HepG2 (cell line): ENCODE measurements around the gene TDG. TPM values are rescaled to one million over a fixed set of nuclear protein-coding genes. Genes with fewer than 3 reads are reported as not detected.

Source experiments
- ATAC-seq: fragments of 200-7000 bp; cut with Tn5 transposase; 3 replicates; pipeline ENCODE4 v1.9.1; 2020; ENCODE audit warnings: mild to moderate bottlenecking, moderate library complexity
- BruUV-seq: library from RNA; stranded (reverse); fragments of 400-500 nt; replicated peaks from 2 replicates; lab custom pipeline; 2021; lab: Mats Ljungman, UMichigan
- CTCF ChIA-PET: fragments of 300-600 bp; formaldehyde crosslinking; extraction: SDS; loops from one replicate; lab custom pipeline; 2021; ENCODE audit warnings: low total read pairs, inconsistent platforms, low intra/inter-chr PET ratio; lab: Yijun Ruan, JAX
- POLR2A ChIA-PET: fragments of 350-600 bp; sonication (Branson Sonifier 250); formaldehyde crosslinking; loops from one replicate; lab custom pipeline; 2020; ENCODE audit warnings: antibody characterized with exemption, inconsistent platforms; lab: Yijun Ruan, JAX
- DNase-seq: peaks from one replicate; pipeline ENCODE4 v3.0.0-alpha.2; 2015; ENCODE audit warnings: low spot score
- FAIRE-seq: peaks from 3 replicates; lab custom pipeline; 2011; peaks lifted over from hg19 to GRCh38; lab: Jason Lieb, UNC
- H2AFZ ChIP-seq: one replicate; pipeline ENCODE4 v1.6.1; 2011; ENCODE audit warnings: low read length, inconsistent platforms
- H3K27ac ChIP-seq: fragments of 300-600 bp; 3 replicates; pipeline ENCODE4 v1.8.0; 2011; ENCODE audit warnings: mixed run types, mild to moderate bottlenecking, mixed read lengths, low read length, inconsistent platforms; ENCODE audit not compliant: insufficient read depth; ENCODE audit errors: extremely low read length
- H3K27me3 ChIP-seq, 2 experiments: fragments of 200-600 bp in 1 of 2; 2 replicates in 1 of 2; 3 replicates in 1 of 2; pipeline versions ENCODE4 v1.6.0 to v1.8.0; 2011; ENCODE audit warnings: low read length in 2 of 2, mild to moderate bottlenecking in 2 of 2, moderate library complexity in 2 of 2, inconsistent platforms in 1 of 2; ENCODE audit not compliant: insufficient read depth in 2 of 2, control insufficient read depth in 1 of 2
- H3K36me3 ChIP-seq, 2 experiments: fragments of 200-600 bp in 1 of 2; replicated peaks in 1 of 2; 2 replicates in 1 of 2; 3 replicates in 1 of 2; pipeline versions ENCODE4 v1.5.1 to v1.8.0; 2011; ENCODE audit warnings: low read length in 2 of 2, inconsistent platforms in 1 of 2; ENCODE audit not compliant: insufficient read depth in 2 of 2, control insufficient read depth in 1 of 2
- H3K4me1 ChIP-seq: 2 replicates; pipeline ENCODE4 v1.5.1; 2012; ENCODE audit warnings: low read length, inconsistent platforms; ENCODE audit not compliant: insufficient read depth
- H3K4me2 ChIP-seq: 2 replicates; pipeline ENCODE4 v1.6.0; 2011; ENCODE audit warnings: low read depth, low read length, inconsistent platforms
- H3K4me3 ChIP-seq, 3 experiments: fragments of 200-600 bp in 1 of 3; sonication (generic), shearing (Covaris generic) in 1 of 3; replicated peaks in 1 of 3; 2 replicates each; pipeline ENCODE4 v1.5.1; 2011 to 2016; ENCODE audit warnings: low read length in 3 of 3, inconsistent platforms in 2 of 3, low read depth in 2 of 3, mild to moderate bottlenecking in 2 of 3, control low read depth in 1 of 3, mixed read lengths in 1 of 3; ENCODE audit not compliant: insufficient read depth in 1 of 3
- H3K79me2 ChIP-seq: one replicate; pipeline ENCODE4 v1.6.1; 2011; ENCODE audit warnings: low read length, inconsistent platforms; ENCODE audit not compliant: insufficient read depth
- H3K9ac ChIP-seq: 2 replicates; pipeline ENCODE4 v1.6.0; 2011; ENCODE audit warnings: mild to moderate bottlenecking, low read depth, low read length, inconsistent platforms; ENCODE audit not compliant: insufficient read depth
- H3K9me3 ChIP-seq: 2 replicates; pipeline ENCODE4 v1.5.1; 2012; ENCODE audit warnings: mild to moderate bottlenecking, low read length
- H4K20me1 ChIP-seq: 2 replicates; pipeline ENCODE4 v1.6.0; 2011; ENCODE audit warnings: inconsistent platforms, mild to moderate bottlenecking, low read length, moderate library complexity; ENCODE audit not compliant: insufficient read depth
- NFYB ChIP-seq: sonication (generic); formaldehyde crosslinking; IDR thresholded peaks from 2 replicates; pipeline ENCODE4 v1.4.0; 2020; ENCODE audit warnings: missing genetic modification reagents
- NPAS2 ChIP-seq: sonication (generic); formaldehyde crosslinking; IDR thresholded peaks from 2 replicates; pipeline ENCODE4 v1.8.0; 2022; ENCODE audit warnings: mild to moderate bottlenecking, missing genetic modification reagents, borderline replicate concordance
- RAD51 ChIP-seq: fragments of 450-650 bp; IDR thresholded peaks from 2 replicates; pipeline ENCODE4 v1.6.1; 2016; ENCODE audit warnings: borderline replicate concordance
- ZBTB3 ChIP-seq: sonication (generic); formaldehyde crosslinking; IDR thresholded peaks from 2 replicates; pipeline ENCODE4 v1.4.0; 2020; ENCODE audit warnings: low read depth, mild to moderate bottlenecking, moderate library complexity, missing genetic modification reagents, borderline replicate concordance
- ZNF44 ChIP-seq: sonication (generic); formaldehyde crosslinking; IDR thresholded peaks from 2 replicates; pipeline ENCODE4 v1.5.1; 2020; ENCODE audit warnings: mild to moderate bottlenecking, missing genetic modification reagents
- ZNF713 ChIP-seq: sonication (generic); formaldehyde crosslinking; IDR thresholded peaks from 2 replicates; pipeline ENCODE4 v1.4.0; 2020; ENCODE audit warnings: mild to moderate bottlenecking, missing genetic modification reagents
- ZNF749 ChIP-seq: sonication (generic); formaldehyde crosslinking; IDR thresholded peaks from 2 replicates; pipeline ENCODE4 v1.8.0; 2022; ENCODE audit warnings: mild to moderate bottlenecking, missing genetic modification reagents, moderate library complexity, borderline replicate concordance
- WGBS: methylation state at CpG from one replicate; pipeline ENCODE4 v1.1.6; 2017; ENCODE audit warnings: low lambda C conversion rate; 5-methylcytosine and 5-hydroxymethylcytosine counted together
- in situ Hi-C: cut with HindIII; loops from 2 replicates; pipeline ENCODE4 v1.10.0; 2017; ENCODE audit warnings: low pct_unique_long_range_greater_than_20kb; ENCODE audit not compliant: extremely low pct_ligation_motif_present
- intact Hi-C: fragments of 100-400 bp; cut with micrococcal nuclease; formaldehyde crosslinking; loops from one replicate; pipeline ENCODE4 v1.10.0; 2022; ENCODE audit not compliant: unreplicated experiment
- polyA plus RNA-seq, 8 experiments: library from polyadenylated mRNA; depleted of rRNA in 3 of 8; stranded (reverse) in 7 of 8; unstranded in 1 of 8; fragments of >200 nt; fragmentation: Illumina TruSeq in 4 of 8; extraction: Trizol in 4 of 8; gene quantifications; 2 replicates each; pipeline versions ENCODE4 v1.2.1 to v1.2.3, GENCODE V29; 2011 to 2016; ENCODE audit warnings: low read depth in 4 of 8, missing spikeins in 1 of 8, mixed read lengths in 1 of 8; ENCODE audit not compliant: insufficient read depth in 1 of 8
- total RNA-seq, 5 experiments: library from RNA; depleted of rRNA; stranded (reverse); fragments of >200 nt; fragmentation: Illumina TruSeq; extraction: Trizol; gene quantifications; 2 replicates each; pipeline ENCODE4 v1.2.3, GENCODE V29; 2016; ENCODE audit warnings: low read depth in 1 of 5
- TF ChIP-seq, protein P1 (sequence below): sonication (generic); formaldehyde crosslinking; IDR thresholded peaks from 2 replicates; pipeline ENCODE4 v1.4.0; 2020; ENCODE audit warnings: missing genetic modification reagents, borderline replicate concordance
- TF ChIP-seq, protein P2 (sequence below): sonication (generic); formaldehyde crosslinking; IDR thresholded peaks from 2 replicates; pipeline ENCODE4 v1.9.0; 2022; ENCODE audit warnings: missing genetic modification reagents, mild to moderate bottlenecking, borderline replicate concordance

The TDG gene
- total and polyA plus RNA-seq, 2 of the 13 experiments (the other 11 are each of a cell fraction or from before 2014, with no cell fraction given) = 14.2 to 19.5 TPM

DNA sequence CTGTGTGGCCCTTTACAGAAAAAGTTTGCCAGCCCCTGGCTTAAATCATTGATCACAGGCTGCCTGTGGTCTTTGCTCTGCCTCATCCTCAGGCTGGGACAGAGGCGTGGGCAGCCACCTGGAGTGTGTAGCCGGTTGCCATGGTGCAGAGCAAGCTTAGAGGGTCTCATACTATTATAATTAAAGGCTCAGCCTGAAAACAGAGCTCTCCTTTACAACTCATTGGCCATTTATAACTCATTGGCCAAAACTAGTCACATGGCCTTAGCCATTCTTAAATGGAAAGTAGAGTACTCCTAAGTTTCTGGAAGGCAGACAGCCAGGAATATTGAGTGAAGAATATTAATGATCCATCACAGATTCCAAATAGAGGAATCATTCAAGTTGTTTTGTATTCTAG lies 32.4 kb upstream of the TDG start:
- no peak for DNase-seq
- CTCF ChIA-PET = no interaction called here
- peaks cover 72% of the 10 kb centered on the region for H3K4me1 ChIP-seq

DNA sequence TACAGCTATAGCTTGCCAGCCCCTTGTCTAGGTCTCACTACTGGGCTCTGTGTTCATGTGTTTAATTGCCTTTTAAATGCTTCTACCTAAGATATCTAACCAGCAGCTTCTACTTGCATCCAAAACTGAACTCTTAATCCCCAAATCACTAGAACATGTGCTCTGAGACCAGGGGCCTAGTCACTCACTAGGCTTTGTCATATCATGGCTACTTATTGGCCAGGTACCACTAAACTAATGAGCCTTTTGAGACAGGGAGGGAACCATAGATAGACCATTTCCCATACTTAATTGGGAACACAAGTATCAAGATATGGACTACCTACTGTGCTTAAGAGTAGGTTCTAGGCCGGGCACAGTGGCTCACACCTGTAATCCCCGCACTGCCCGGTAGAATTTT lies 29.0 kb upstream of the TDG start:
- Histone ChIP-seq H3K36me3 (peaks cover 23 to 90% of the 10 kb centered on the region in 2 experiments), H2AFZ (no peak overlapping the region), H3K4me3 (no peak overlapping the region), H3K4me1 (peaks cover 76% of the 10 kb centered on the region), H3K27me3 (no peaks in the 10 kb centered on the region), H4K20me1 (peaks cover 22% of the 10 kb centered on the region), H3K4me2 (no peak overlapping the region), H3K79me2 (peaks cover 51% of the 10 kb centered on the region), H3K9ac (no peak overlapping the region), H3K27ac (no peak overlapping the region), H3K9me3 (no peaks in the 10 kb centered on the region)
- ATAC-seq (peak; percentile 31; the same call in 2 of the 3 replicates), DNase-seq (no peak), FAIRE-seq (no peak)
- ChIA-PET CTCF (no interaction called here), POLR2A (interaction anchor here (1.2 to 2.1 kb wide), 2 partner anchors 20 to 29 kb away, joined by 3 to 8 read pairs; partner anchors contain the start of gene TDG)
- in situ Hi-C loops (no loop called here), intact Hi-C loops (loop anchor here (10.0 kb wide), 1 partner anchor 162 kb away; no protein-coding TSS in a partner anchor)
- no TSS peak for BruUV-seq
- 94% methylated on average over 3 of the region's 3 CpGs for WGBS
- TF ChIP-seq, protein P1, sequence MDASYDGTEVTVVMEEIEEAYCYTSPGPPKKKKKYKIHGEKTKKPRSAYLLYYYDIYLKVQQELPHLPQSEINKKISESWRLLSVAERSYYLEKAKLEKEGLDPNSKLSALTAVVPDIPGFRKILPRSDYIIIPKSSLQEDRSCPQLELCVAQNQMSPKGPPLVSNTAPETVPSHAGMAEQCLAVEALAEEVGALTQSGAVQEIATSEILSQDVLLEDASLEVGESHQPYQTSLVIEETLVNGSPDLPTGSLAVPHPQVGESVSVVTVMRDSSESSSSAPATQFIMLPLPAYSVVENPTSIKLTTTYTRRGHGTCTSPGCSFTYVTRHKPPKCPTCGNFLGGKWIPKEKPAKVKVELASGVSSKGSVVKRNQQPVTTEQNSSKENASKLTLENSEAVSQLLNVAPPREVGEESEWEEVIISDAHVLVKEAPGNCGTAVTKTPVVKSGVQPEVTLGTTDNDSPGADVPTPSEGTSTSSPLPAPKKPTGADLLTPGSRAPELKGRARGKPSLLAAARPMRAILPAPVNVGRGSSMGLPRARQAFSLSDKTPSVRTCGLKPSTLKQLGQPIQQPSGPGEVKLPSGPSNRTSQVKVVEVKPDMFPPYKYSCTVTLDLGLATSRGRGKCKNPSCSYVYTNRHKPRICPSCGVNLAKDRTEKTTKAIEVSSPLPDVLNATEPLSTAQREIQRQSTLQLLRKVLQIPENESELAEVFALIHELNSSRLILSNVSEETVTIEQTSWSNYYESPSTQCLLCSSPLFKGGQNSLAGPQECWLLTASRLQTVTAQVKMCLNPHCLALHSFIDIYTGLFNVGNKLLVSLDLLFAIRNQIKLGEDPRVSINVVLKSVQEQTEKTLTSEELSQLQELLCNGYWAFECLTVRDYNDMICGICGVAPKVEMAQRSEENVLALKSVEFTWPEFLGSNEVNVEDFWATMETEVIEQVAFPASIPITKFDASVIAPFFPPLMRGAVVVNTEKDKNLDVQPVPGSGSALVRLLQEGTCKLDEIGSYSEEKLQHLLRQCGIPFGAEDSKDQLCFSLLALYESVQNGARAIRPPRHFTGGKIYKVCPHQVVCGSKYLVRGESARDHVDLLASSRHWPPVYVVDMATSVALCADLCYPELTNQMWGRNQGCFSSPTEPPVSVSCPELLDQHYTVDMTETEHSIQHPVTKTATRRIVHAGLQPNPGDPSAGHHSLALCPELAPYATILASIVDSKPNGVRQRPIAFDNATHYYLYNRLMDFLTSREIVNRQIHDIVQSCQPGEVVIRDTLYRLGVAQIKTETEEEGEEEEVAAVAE = no peak
- TF ChIP-seq RAD51 = no peak
- no peak for TF ChIP-seq ZBTB3 (CRISPR knock-in tag)
- TF ChIP-seq NPAS2 (CRISPR knock-in tag) = no peak
- TF ChIP-seq ZNF749 (CRISPR knock-in tag) = no peak
- TF ChIP-seq ZNF713 = no peak
- no peak for TF ChIP-seq ZNF44 (CRISPR knock-in tag)

More for the DNA sequence above, 32.4 kb upstream of the TDG start:
- no TSS peak for BruUV-seq
- Histone ChIP-seq H2AFZ (no peak overlapping the region), H3K9ac (peak overlapping the region; percentile 93; the same call in 1 of the 2 replicates), H3K9me3 (no peaks in the 10 kb centered on the region), H3K27ac (peak overlapping the region; percentile 2), H3K36me3 (peaks cover 16 to 59% of the 10 kb centered on the region in 2 experiments), H3K79me2 (peaks cover 59% of the 10 kb centered on the region), H3K4me3 (peak overlapping the region in 2 of 3 experiments; percentile 85 to 87; a peak in 2 of 6 replicates), H3K4me2 (peak overlapping the region; percentile 77), H4K20me1 (peaks cover 26% of the 10 kb centered on the region), H3K27me3 (no peaks in the 10 kb centered on the region; a peak in 1 of 5 replicates)
- WGBS = 93% methylated on average over 2 of the region's 2 CpGs
- TF ChIP-seq, protein P2, sequence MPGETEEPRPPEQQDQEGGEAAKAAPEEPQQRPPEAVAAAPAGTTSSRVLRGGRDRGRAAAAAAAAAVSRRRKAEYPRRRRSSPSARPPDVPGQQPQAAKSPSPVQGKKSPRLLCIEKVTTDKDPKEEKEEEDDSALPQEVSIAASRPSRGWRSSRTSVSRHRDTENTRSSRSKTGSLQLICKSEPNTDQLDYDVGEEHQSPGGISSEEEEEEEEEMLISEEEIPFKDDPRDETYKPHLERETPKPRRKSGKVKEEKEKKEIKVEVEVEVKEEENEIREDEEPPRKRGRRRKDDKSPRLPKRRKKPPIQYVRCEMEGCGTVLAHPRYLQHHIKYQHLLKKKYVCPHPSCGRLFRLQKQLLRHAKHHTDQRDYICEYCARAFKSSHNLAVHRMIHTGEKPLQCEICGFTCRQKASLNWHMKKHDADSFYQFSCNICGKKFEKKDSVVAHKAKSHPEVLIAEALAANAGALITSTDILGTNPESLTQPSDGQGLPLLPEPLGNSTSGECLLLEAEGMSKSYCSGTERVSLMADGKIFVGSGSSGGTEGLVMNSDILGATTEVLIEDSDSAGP (CRISPR knock-in tag) = no peak
- TF ChIP-seq NFYB = peak; percentile 65
- intact Hi-C loops = loop anchor here (10.0 kb wide), 1 partner anchor 158 kb away; no protein-coding TSS in a partner anchor
- FAIRE-seq (no peak), ATAC-seq (no peak)
- POLR2A ChIA-PET = no interaction called here
- in situ Hi-C loops = no loop called here
